GM12801 (cell line): Measurements from ENCODE around the gene DLX2.

Experiments used
- CTCF ChIP-seq: IDR thresholded peaks from one replicate; pipeline ENCODE4 v1.5.1; 2011; ENCODE audit warnings: control low read depth; ENCODE audit not compliant: insufficient read length; ENCODE audit errors: extremely low read depth

The DLX2 gene

GRCh38 chr2:172070936-172071335 is 31.8 kb downstream of the DLX2 start:
- TF ChIP-seq CTCF = no peak

GRCh38 chr2:172066394-172066886 is 36.3 kb downstream of the DLX2 start:
- no peak for TF ChIP-seq CTCF

- TF ChIP-seq CTCF = no peak
Measured at GRCh38 chr2:172065111-172065510, 37.6 kb downstream of the DLX2 start.

- no peak for TF ChIP-seq CTCF
Measured at GRCh38 chr2:172063446-172063845, 39.3 kb downstream of the DLX2 start.

GRCh38 chr2:172062402-172063004 is 40.2 kb downstream of the DLX2 start:
- no peak for TF ChIP-seq CTCF

- no peak for TF ChIP-seq CTCF
Measured at GRCh38 chr2:172058660-172059059, 44.0 kb downstream of the DLX2 start.

GRCh38 chr2:172056293-172056692 is 46.4 kb downstream of the DLX2 start:
- no peak for TF ChIP-seq CTCF
